Heart right ventricle (tissue), 16 donors: ENCODE measurements around the gene PRPS1. TPM values are rescaled to one million over a fixed set of nuclear protein-coding genes. Genes with fewer than 3 reads are reported as not detected.

Source experiments
- ATAC-seq, 8 donors: fragments of 200-7000 bp; cut with Tn5 transposase; one replicate each; pipeline ENCODE4 v1.9.1; 2020; ENCODE audit warnings: mild to moderate bottlenecking in 8 of 8, moderate library complexity in 8 of 8, moderate number of reproducible peaks in 1 of 8
- DNase-seq, 2 donors: peaks; one replicate each; pipeline ENCODE4 v3.0.0-alpha.2; 2020
- H3K27ac ChIP-seq, 10 donors: fragments of 200-600 bp; sonication (generic) in 2 of 10; one replicate each; pipeline versions ENCODE4 v1.5.0 to v1.8.0; 2020 to 2022; ENCODE audit warnings: mild to moderate bottlenecking in 3 of 10
- H3K27me3 ChIP-seq, 7 donors: fragments of 200-600 bp; one replicate each; pipeline ENCODE4 v1.8.0; 2021 to 2022; ENCODE audit warnings: mild to moderate bottlenecking in 2 of 7
- H3K36me3 ChIP-seq, 9 donors: fragments of 200-600 bp; sonication (generic) in 1 of 9; one replicate each; pipeline versions ENCODE4 v1.5.0 to v1.8.0; 2020 to 2022; ENCODE audit warnings: mild to moderate bottlenecking in 2 of 9
- H3K4me1 ChIP-seq, 9 donors: fragments of 200-600 bp; sonication (generic) in 1 of 9; one replicate each; pipeline versions ENCODE4 v1.5.0 to v1.8.0; 2020 to 2022; ENCODE audit warnings: mild to moderate bottlenecking in 4 of 9
- H3K4me3 ChIP-seq, 10 donors: fragments of 200-600 bp; sonication (generic) in 2 of 10; one replicate each; pipeline versions ENCODE4 v1.5.0 to v1.8.0; 2020 to 2022; ENCODE audit warnings: mild to moderate bottlenecking in 7 of 10, moderate library complexity in 2 of 10
- H3K9me3 ChIP-seq, 11 donors: fragments of 200-600 bp in 10 of 11; sonication (generic) in 2 of 11; one replicate each; pipeline versions ENCODE4 v1.5.0 to v1.8.0; 2013 to 2022; ENCODE audit warnings: mild to moderate bottlenecking in 2 of 11, control low read depth in 1 of 11, moderate library complexity in 1 of 11
- WGBS, 2 donors: extraction: QIAGEN DNeasy Blood & Tissue Kit; methylation state at CpG; one replicate each; pipeline ENCODE4 v1.1.7; 2013; ENCODE audit warnings: inconsistent platforms in 1 of 2; 5-methylcytosine and 5-hydroxymethylcytosine counted together
- intact Hi-C, 10 donors: fragments of 100-400 bp; cut with DNase I; formaldehyde crosslinking; loops; one replicate each; pipeline versions ENCODE4 v1.11.1 to v1.14.2; 2022
- polyA plus RNA-seq, 2 donors: library from polyadenylated mRNA; stranded (reverse); fragments of 200-250 nt; gene quantifications; one replicate each; pipeline ENCODE4 v1.2.3, GENCODE V29; 2013
- total RNA-seq, 10 donors: library from RNA; stranded (reverse); fragmentation: NEBNext Ultra II Directional in 3 of 10; extraction: Animal tissue kit (Norgen Biotek cat#: 25700) in 3 of 10; gene quantifications; one replicate each; pipeline versions ENCODE4 v1.2.1 to v1.2.4, GENCODE V29; 2021 to 2023
- TF ChIP-seq, protein P1 (sequence below), 9 donors: fragments of 200-600 bp; sonication (generic) in 2 of 9; IDR thresholded peaks; one replicate each; pipeline versions ENCODE4 v1.5.0 to v1.8.0; 2021 to 2022; ENCODE audit warnings: antibody characterized with exemption in 9 of 9, mild to moderate bottlenecking in 5 of 9, moderate library complexity in 1 of 9
- donor health status: Arrhythmogenic right ventricular cardiomyopathy.
- donor health status: ischemic (EF 13 %, LVEDD 7.1; RV severe dilation, severe dysfunction).
- donor health status: healthy with polysubstance abuse.
- donor health status: DM: no; HTN: yes; CAD: no.
- donor health status: DM: no; HTN: no; CAD: no.
- donor health status: ischemic (EF 25% LVEDD 6.9; RV normal size, moderate dysfunction).
- donor health status: ischemic (EF 25% LVEDD 5.7; RV mildly dilated, moderate dysfunction).
- donor health status: healthy.
- donor health status: DM: yes; HTN: yes; CAD: no.
- donor health status: Ischemic cardiomyopathy.
- donor health status: ischemic (EF 35%, LVEDD 5.7; RV mildly dilated, moderate dysfunction).
- donor health status: nonischemic (EF 11% LVEDD 7.7; RV severe dilation, severe dysfunction).
- donor health status: DM: yes; HTN: yes; CAD: no.
- donor health status: PGD.
- donor health status: ischemic (EF 29% LVEDD 5.4; RV normal size, mild dysfunction).
- donor health status: nonischemic (EF 23%, LVEDD 6.1; RV moderate dilation, normal function).

The PRPS1 gene
- total and polyA plus RNA-seq, 12 donors, result 4.9 to 31.6 (median 27.0) TPM

DNA sequence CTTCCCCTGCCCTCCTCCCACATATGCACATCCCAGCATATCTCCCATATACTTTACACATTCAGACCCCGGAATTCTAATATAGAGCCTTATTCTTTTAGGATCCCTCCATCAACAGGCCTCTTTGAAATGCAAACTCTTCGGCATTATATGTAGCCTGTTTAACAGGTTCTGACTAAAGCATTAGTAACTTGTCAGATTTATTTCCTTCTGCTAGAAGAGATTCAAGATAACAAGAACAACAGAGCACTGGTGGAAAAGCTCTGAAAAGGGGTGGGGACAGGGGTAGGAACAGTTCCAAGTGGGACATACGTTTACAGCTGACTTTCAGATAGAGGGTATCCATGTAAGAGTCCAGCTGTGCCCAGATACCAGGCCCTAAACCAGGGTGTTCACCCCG is 31.7 kb upstream of the PRPS1 start:
- DNase-seq (no peak), ATAC-seq (no peak)
- intact Hi-C loops, result no loop called here
- no peaks in the 10 kb centered on the region for H3K4me1 ChIP-seq
- TF ChIP-seq, protein P1, sequence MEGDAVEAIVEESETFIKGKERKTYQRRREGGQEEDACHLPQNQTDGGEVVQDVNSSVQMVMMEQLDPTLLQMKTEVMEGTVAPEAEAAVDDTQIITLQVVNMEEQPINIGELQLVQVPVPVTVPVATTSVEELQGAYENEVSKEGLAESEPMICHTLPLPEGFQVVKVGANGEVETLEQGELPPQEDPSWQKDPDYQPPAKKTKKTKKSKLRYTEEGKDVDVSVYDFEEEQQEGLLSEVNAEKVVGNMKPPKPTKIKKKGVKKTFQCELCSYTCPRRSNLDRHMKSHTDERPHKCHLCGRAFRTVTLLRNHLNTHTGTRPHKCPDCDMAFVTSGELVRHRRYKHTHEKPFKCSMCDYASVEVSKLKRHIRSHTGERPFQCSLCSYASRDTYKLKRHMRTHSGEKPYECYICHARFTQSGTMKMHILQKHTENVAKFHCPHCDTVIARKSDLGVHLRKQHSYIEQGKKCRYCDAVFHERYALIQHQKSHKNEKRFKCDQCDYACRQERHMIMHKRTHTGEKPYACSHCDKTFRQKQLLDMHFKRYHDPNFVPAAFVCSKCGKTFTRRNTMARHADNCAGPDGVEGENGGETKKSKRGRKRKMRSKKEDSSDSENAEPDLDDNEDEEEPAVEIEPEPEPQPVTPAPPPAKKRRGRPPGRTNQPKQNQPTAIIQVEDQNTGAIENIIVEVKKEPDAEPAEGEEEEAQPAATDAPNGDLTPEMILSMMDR (IDR thresholded peaks at IDR 0.05), result no peak
- H3K36me3 ChIP-seq, result no peaks in the 10 kb centered on the region
- no peak overlapping the region for H3K27ac ChIP-seq
- no peaks in the 10 kb centered on the region for H3K9me3 ChIP-seq
- H3K27me3 ChIP-seq, result peaks cover 0 to 21% (median 0%) of the 10 kb centered on the region in 7 donors
- no peak overlapping the region for H3K4me3 ChIP-seq
- 49 to 62% methylated on average over 4 of the region's 4 CpGs for WGBS, 2 donors

DNA sequence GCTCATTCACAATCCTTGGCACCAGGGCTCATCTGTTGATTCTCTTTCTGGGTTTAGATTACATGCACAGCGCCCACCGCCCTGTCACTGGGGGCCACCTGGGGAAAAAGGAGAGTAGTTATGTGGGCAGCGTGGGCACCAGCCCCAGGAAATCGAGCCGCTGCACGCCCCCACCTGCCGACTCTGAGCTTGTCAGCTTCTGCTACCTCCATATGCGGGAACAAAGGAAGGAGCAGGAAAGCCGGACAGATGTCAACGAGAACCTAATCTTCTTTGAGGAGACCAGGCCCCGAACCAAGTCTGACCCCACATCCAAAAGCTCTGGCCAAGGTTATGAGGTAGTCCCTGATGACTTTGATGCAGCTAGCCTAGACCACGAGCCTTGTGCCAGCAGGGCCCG is 31.0 kb upstream of the PRPS1 start:
- no peak for DNase-seq
- Histone ChIP-seq H3K4me1 (no peaks in the 10 kb centered on the region), H3K27ac (no peak overlapping the region), H3K36me3 (no peaks in the 10 kb centered on the region), H3K4me3 (no peak overlapping the region), H3K27me3 (peaks cover 0 to 25% (median 0%) of the 10 kb centered on the region in 7 donors), H3K9me3 (no peaks in the 10 kb centered on the region)
- WGBS, 2 donors, result 95 to 96% methylated on average over 13 of the region's 13 CpGs
- intact Hi-C loops, result no loop called here
- ATAC-seq, result no peak
- TF ChIP-seq, protein P1 (IDR thresholded peaks at IDR 0.05), result no peak

DNA sequence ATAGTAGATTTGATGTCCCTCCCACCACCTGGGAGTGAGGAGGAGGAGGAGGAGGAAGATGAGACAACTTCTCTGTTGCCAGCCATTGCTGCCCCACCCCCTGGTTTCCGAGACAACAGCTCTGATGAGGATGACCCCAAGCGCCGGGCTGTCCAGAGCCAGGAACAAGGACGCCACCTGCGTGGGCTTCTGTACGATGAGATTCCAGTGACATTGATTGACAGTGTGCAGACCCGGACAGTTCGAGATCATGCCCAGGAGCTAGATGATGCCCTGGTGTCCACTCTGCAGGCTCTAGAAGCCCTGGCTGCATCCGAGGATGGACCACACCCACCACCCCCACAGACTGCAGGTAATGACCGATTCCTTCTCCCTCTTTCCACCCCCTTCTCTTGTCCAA is 30.5 kb upstream of the PRPS1 start:
- no peak for DNase-seq

DNA sequence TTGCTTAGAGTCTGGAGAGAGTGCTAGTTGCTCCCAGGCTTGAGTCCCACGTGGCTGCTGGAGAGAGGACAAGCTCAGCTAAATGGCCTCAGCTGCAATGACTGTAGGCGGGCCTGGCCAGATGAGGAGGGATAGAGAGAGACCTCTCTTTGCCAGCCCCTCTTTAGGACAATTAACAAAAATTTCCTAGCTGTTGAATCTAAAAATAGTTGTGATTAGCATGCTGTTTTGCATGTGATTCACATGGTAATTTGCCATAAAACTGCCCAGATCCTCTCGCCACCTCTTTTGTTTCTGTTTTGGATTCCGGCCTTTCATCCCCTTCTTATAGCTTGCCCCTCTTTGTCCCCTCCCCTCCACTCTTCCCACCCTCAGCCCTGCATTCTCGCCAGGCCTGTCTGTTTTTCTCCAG is 28.9 kb upstream of the PRPS1 start:
- ATAC-seq, result no peak
- WGBS, 2 donors, result 74 to 75% methylated on average over 5 of the region's 5 CpGs

More for the DNA sequence above, 30.5 kb upstream of the PRPS1 start:
- Histone ChIP-seq H3K27me3 (peaks cover 0 to 25% (median 0%) of the 10 kb centered on the region in 7 donors), H3K27ac (no peak overlapping the region), H3K4me1 (no peaks in the 10 kb centered on the region), H3K36me3 (no peaks in the 10 kb centered on the region), H3K4me3 (no peak overlapping the region), H3K9me3 (no peaks in the 10 kb centered on the region)
- TF ChIP-seq, protein P1 (IDR thresholded peaks at IDR 0.05), result no peak
- intact Hi-C loops, result no loop called here
- ATAC-seq, result no peak
- 95 to 96% methylated on average over 10 of the region's 10 CpGs for WGBS, 2 donors

More for the DNA sequence above, 28.9 kb upstream of the PRPS1 start:
- no peak overlapping the region for H3K27ac ChIP-seq
- intact Hi-C loops, result no loop called here
- H3K4me3 ChIP-seq, result no peak overlapping the region
- no peaks in the 10 kb centered on the region for H3K9me3 ChIP-seq
- no peak for DNase-seq
- H3K36me3 ChIP-seq, result no peaks in the 10 kb centered on the region
- TF ChIP-seq, protein P1 (IDR thresholded peaks at IDR 0.05), result no peak
- H3K27me3 ChIP-seq, result peaks cover 0 to 17% (median 0%) of the 10 kb centered on the region in 7 donors
- H3K4me1 ChIP-seq, result no peaks in the 10 kb centered on the region
